NCI-H345 (cell line): ENCODE measurements around the gene PHIP.

Source experiments
- DNase-seq: peaks from one replicate; lab custom pipeline; 2025; lab: John Stamatoyannopoulos, UW

PHIP gene

GRCh38 chr6:79009819-79010218 lies 68.2 kb downstream of the PHIP start:
- no peak for DNase-seq

GRCh38 chr6:79005497-79005896 lies 72.6 kb downstream of the PHIP start:
- no peak for DNase-seq

- DNase-seq, result no peak
These were observed 73.0 kb downstream of the PHIP start for GRCh38 chr6:79005024-79005423.

- DNase-seq, result no peak
These were observed 73.8 kb downstream of the PHIP start for GRCh38 chr6:79004239-79004638.

GRCh38 chr6:79001415-79001814 lies 76.6 kb downstream of the PHIP start:
- no peak for DNase-seq

- DNase-seq, result no peak
These were observed 78.3 kb downstream of the PHIP start for GRCh38 chr6:78999737-79000136.

GRCh38 chr6:78995946-78996345 lies 82.1 kb downstream of the PHIP start:
- DNase-seq, result no peak

GRCh38 chr6:78995346-78995745 lies 82.7 kb downstream of the PHIP start:
- no peak for DNase-seq

GRCh38 chr6:78993955-78994354 lies 84.1 kb downstream of the PHIP start:
- no peak for DNase-seq

- no peak for DNase-seq
These were observed 88.9 kb downstream of the PHIP start for GRCh38 chr6:78989191-78989590.

- DNase-seq, result no peak
These were observed 91.9 kb downstream of the PHIP start for GRCh38 chr6:78986161-78986560.

- no peak for DNase-seq
These were observed 93.7 kb downstream of the PHIP start for GRCh38 chr6:78984225-78984950.

- no peak for DNase-seq
These were observed 110.9 kb downstream of the PHIP start for GRCh38 chr6:78967191-78967590.

GRCh38 chr6:78966542-78966941 lies 111.5 kb downstream of the PHIP start:
- DNase-seq, result no peak

GRCh38 chr6:78962448-78962847 lies 115.6 kb downstream of the PHIP start:
- DNase-seq, result no peak

GRCh38 chr6:78954740-78955139 lies 123.3 kb downstream of the PHIP start:
- DNase-seq, result no peak

- no peak for DNase-seq
These were observed 124.3 kb downstream of the PHIP start for GRCh38 chr6:78953798-78954197.

- no peak for DNase-seq
These were observed 125.7 kb downstream of the PHIP start for GRCh38 chr6:78952362-78952761.

GRCh38 chr6:78948785-78949184 lies 129.3 kb downstream of the PHIP start:
- no peak for DNase-seq

GRCh38 chr6:78947962-78948361 lies 130.1 kb downstream of the PHIP start:
- DNase-seq, result no peak

- DNase-seq, result no peak
These were observed 130.5 kb downstream of the PHIP start for GRCh38 chr6:78947529-78947928.

- no peak for DNase-seq
These were observed 135.6 kb downstream of the PHIP start for GRCh38 chr6:78942446-78942845.

- no peak for DNase-seq
These were observed 141.5 kb downstream of the PHIP start for GRCh38 chr6:78936515-78936914.

GRCh38 chr6:78935553-78935952 lies 142.5 kb downstream of the PHIP start:
- DNase-seq, result no peak
